Body of pancreas (tissue), 4 donors: Measurements from ENCODE around the gene LDB2. TPM values are rescaled to one million over a fixed set of nuclear protein-coding genes. Genes with fewer than 3 reads are reported as not detected.

Source experiments
- ATAC-seq: fragments of 150-250 bp; one replicate; pipeline ENCODE4 v1.9.1; 2016
- DNase-seq, 4 donors: peaks; one replicate each; pipeline ENCODE4 v3.0.0-alpha.2; 2019
- H3K27ac ChIP-seq, 4 donors: fragments of 200-600 bp; sonication (generic); 1 replicate in 3 of 4; 2 replicates in 1 of 4; pipeline versions ENCODE4 v1.5.1 to v1.6.1; 2016 to 2019; ENCODE audit warnings: mild to moderate bottlenecking in 1 of 4, mixed read lengths in 1 of 4, moderate library complexity in 1 of 4
- H3K27me3 ChIP-seq, 2 donors: fragments of 200-600 bp; sonication (generic); one replicate each; pipeline ENCODE4 v1.6.0; 2016; ENCODE audit warnings: mild to moderate bottlenecking in 1 of 2
- H3K36me3 ChIP-seq, 2 donors: fragments of 200-600 bp; sonication (generic); replicated peaks in 1 of 2; 2 replicates each; pipeline ENCODE4 v1.5.1; 2016; ENCODE audit warnings: low read depth in 2 of 2; ENCODE audit not compliant: insufficient read depth in 1 of 2
- H3K4me1 ChIP-seq: fragments of 200-600 bp; sonication (generic); one replicate; pipeline ENCODE4 v1.6.0; 2016
- H3K4me3 ChIP-seq, 2 donors: fragments of 200-600 bp; sonication (generic); 1 replicate in 1 of 2; 2 replicates in 1 of 2; pipeline ENCODE4 v1.5.1; 2016 to 2019
- H3K9me3 ChIP-seq, 3 donors: fragments of 200-600 bp; sonication (generic); 1 replicate in 2 of 3; 2 replicates in 1 of 3; pipeline ENCODE4 v1.5.1; 2016
- POLR2A ChIP-seq, 3 donors: fragments of 450-650 bp; IDR thresholded peaks; one replicate each; pipeline ENCODE4 v1.6.1; 2016; ENCODE audit warnings: antibody characterized with exemption in 3 of 3, mild to moderate bottlenecking in 2 of 3
- whole genome bisulfite sequencing, 2 donors: methylation state at CpG; one replicate each; pipeline ENCODE4 v1.1.5; 2017; 5-methylcytosine and 5-hydroxymethylcytosine counted together
- intact Hi-C: fragments of 100-400 bp; cut with DNase I; formaldehyde crosslinking; loops from one replicate; pipeline ENCODE4 v1.15.1; 2023
- total RNA-seq, 2 donors: library from RNA; depleted of rRNA; stranded (reverse); fragments of >200 nt; gene quantifications; one replicate each; pipeline ENCODE4 v1.1.0, GENCODE V29; 2016
- TF ChIP-seq, protein P1 (sequence below), 7 experiments: fragments of 450-650 bp in 4 of 7; fragments of 200-600 bp in 3 of 7; sonication (generic) in 3 of 7; IDR thresholded peaks; one replicate each; pipeline ENCODE4 v1.5.1; 2016 to 2019; ENCODE audit warnings: antibody characterized with exemption in 7 of 7

The LDB2 gene
- total RNA-seq, 2 donors from 2014 or later, result 14.8 to 16.5 TPM

DNA sequence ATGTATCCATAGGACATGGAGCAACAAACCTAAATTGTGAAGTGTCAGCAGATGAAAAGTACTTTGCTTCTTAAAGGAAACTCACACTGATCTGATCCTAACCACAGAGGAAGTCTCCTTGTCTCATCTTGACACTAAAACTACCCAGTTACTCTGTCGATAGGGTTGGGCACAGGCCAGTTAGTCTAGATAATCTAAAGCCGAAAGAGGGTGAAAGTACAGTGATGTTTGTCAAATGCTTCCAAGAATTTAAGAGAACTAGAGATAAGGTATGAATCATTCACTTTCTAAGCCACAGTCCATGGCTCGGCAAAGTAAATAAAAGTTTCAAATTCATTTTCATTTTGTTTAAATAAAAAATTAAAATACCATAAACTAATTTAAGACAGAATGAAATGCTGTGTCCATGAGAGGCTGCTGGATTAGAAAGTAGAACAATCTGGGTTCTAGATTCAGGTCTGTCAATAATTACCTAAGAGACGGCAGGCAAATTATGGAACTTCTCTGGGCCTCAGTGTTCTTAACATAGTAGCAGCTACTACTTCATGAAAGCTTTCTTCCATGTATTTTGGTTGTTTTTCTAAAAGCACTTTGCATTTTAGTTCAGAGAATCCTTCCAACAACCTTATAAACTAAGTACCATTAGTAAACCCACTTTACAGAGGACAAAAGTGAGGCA is 176.7 kb downstream of the LDB2 start:
- Histone ChIP-seq H3K27ac (peak overlapping the region in 1 of 4 donors; percentile 32), H3K36me3 (no peaks in the 10 kb centered on the region), H3K4me1 (peaks cover 10% of the 10 kb centered on the region), H3K4me3 (no peak overlapping the region), H3K27me3 (no peaks in the 10 kb centered on the region), H3K9me3 (no peaks in the 10 kb centered on the region)
- WGBS, 2 donors, result 12 to 14% methylated on average over 4 of the region's 4 CpGs
- no peak for TF ChIP-seq POLR2A (IDR thresholded peaks at IDR 0.05)
- TF ChIP-seq, protein P1, sequence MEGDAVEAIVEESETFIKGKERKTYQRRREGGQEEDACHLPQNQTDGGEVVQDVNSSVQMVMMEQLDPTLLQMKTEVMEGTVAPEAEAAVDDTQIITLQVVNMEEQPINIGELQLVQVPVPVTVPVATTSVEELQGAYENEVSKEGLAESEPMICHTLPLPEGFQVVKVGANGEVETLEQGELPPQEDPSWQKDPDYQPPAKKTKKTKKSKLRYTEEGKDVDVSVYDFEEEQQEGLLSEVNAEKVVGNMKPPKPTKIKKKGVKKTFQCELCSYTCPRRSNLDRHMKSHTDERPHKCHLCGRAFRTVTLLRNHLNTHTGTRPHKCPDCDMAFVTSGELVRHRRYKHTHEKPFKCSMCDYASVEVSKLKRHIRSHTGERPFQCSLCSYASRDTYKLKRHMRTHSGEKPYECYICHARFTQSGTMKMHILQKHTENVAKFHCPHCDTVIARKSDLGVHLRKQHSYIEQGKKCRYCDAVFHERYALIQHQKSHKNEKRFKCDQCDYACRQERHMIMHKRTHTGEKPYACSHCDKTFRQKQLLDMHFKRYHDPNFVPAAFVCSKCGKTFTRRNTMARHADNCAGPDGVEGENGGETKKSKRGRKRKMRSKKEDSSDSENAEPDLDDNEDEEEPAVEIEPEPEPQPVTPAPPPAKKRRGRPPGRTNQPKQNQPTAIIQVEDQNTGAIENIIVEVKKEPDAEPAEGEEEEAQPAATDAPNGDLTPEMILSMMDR (IDR thresholded peaks at IDR 0.05), result no peak
- intact Hi-C loops, result no loop called here
- peak; percentile 55 for ATAC-seq
- DNase-seq, result peak in 2 of 4 donors; percentile 9 to 28

DNA sequence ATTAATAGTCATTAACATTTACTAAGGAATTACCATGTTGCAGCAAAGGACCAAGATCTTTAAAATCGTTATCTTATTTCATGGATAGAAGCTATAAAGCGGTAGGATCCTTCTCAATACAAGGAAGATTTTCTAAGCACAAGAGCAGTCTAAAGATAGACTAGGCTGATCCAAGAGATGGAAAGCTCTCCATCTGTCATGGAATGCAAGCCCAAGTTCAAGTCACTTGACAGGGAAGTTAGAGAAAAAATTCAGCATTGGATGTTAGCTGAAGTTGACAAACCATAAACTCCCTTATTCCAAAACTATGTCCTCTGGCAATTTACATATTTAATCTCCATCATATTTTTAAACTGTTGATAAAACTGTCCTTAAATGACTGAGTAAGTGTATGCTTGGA is 177.7 kb downstream of the LDB2 start:
- DNase-seq (no peak), ATAC-seq (no peak)
- H3K27me3 ChIP-seq, result no peaks in the 10 kb centered on the region
- 59 to 81% methylated on average over 2 of the region's 2 CpGs for WGBS, 2 donors
- H3K4me3 ChIP-seq, result no peak overlapping the region
- H3K9me3 ChIP-seq, result no peaks in the 10 kb centered on the region
- intact Hi-C loops, result no loop called here
- peaks cover 10% of the 10 kb centered on the region for H3K4me1 ChIP-seq
- no peaks in the 10 kb centered on the region for H3K36me3 ChIP-seq
- H3K27ac ChIP-seq, result no peak overlapping the region
- TF ChIP-seq, protein P1 (IDR thresholded peaks at IDR 0.05), result no peak
- TF ChIP-seq POLR2A (IDR thresholded peaks at IDR 0.05), result no peak

DNA sequence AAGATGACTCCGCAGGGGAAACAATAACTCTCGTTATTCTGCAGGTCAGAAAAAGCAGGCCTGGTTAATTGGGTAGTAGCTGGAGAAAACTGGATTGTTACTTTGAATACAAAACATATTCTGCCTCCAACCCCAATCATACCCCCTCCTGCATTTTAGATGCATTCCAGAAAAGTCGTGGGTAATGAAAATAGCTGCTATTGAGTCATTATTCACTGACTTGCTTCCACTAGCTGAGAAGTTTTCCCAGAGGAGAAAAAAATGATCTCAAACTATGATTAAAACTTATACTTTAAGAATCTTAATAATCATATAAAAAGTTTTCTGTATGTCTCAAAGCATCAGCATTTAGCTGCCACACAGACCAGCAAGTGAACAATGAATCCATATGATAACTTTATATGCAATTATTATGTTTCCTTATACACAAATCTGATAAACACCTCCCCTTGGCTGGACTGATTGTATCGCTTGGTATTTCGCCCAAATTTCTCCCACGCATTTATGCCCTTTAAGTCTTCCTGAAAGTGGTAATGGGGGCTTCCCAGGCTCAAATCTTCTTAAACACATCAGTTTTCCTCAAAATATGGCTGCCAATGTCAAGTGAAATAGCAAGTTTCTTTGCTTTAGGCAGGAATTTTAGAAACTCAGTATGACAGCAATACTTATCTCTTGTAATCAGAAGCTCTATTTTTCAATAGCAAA is 181.0 kb downstream of the LDB2 start:
- intact Hi-C loops, result no loop called here
- TF ChIP-seq, protein P1 (IDR thresholded peaks at IDR 0.05), result no peak
- TF ChIP-seq POLR2A (IDR thresholded peaks at IDR 0.05), result no peak
- Histone ChIP-seq H3K36me3 (no peaks in the 10 kb centered on the region), H3K27ac (no peak overlapping the region), H3K9me3 (no peaks in the 10 kb centered on the region), H3K4me1 (peaks cover 10% of the 10 kb centered on the region), H3K27me3 (no peaks in the 10 kb centered on the region), H3K4me3 (no peak overlapping the region)
- no peak for DNase-seq
- ATAC-seq, result no peak
- 62 to 72% methylated on average over 6 of the region's 6 CpGs for WGBS, 2 donors

DNA sequence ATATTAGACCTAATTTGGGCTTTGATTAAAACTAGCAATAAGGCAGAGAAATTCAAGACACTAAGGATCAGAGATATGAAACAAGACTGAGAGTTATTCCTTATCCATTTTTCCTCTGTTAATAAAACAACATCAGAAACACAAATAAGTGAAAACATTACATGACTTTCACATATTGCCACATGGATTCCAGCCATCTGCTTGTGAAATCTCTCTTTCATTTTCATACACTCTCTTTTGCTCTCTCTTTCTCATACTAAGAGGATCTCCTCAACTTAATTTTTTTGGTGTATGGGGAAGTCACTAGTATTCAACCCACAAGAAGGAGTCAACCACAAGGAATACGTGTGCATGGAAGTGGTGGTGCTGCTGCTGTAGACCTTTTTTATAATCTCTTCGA is 183.0 kb downstream of the LDB2 start:
- ATAC-seq, result no peak

More for the DNA sequence above, 183.0 kb downstream of the LDB2 start:
- no peak for TF ChIP-seq POLR2A (IDR thresholded peaks at IDR 0.05)
- TF ChIP-seq, protein P1 (IDR thresholded peaks at IDR 0.05), result no peak
- Histone ChIP-seq H3K27ac (no peak overlapping the region), H3K4me3 (no peak overlapping the region), H3K36me3 (no peaks in the 10 kb centered on the region), H3K27me3 (no peaks in the 10 kb centered on the region), H3K4me1 (no peaks in the 10 kb centered on the region), H3K9me3 (no peaks in the 10 kb centered on the region)
- no peak for DNase-seq
- intact Hi-C loops, result no loop called here
- 65 to 68% methylated on average over 2 of the region's 2 CpGs for WGBS, 2 donors
